PFSK-1 (cell line): ENCODE results near the gene GNRH2.

Experiments used
- FOXP2 ChIP-seq: optimal IDR thresholded peaks from 2 replicates; pipeline ENCODE3; 2011; ENCODE audit warnings: borderline replicate concordance, control low read depth, inconsistent platforms; ENCODE audit not compliant: insufficient read depth; ENCODE audit errors: extremely low read length, extremely low read depth
- POLR2AphosphoS5 ChIP-seq: IDR thresholded peaks from 2 replicates; pipeline ENCODE4 v1.6.1; 2012; ENCODE audit warnings: low read depth, mild to moderate bottlenecking, control low read depth, low read length, moderate library complexity
- SIN3A ChIP-seq: IDR thresholded peaks from 2 replicates; pipeline ENCODE4 v1.6.1; 2012; ENCODE audit warnings: mild to moderate bottlenecking, low read length, moderate library complexity, borderline replicate concordance; ENCODE audit not compliant: insufficient read depth
- TAF1 ChIP-seq: IDR thresholded peaks from 2 replicates; pipeline ENCODE4 v1.6.1; 2012; ENCODE audit warnings: low read length, control low read depth, borderline replicate concordance; ENCODE audit not compliant: insufficient read depth
- TF ChIP-seq, protein P1 (sequence below), 2 experiments: IDR thresholded peaks; 2 replicates each; pipeline versions ENCODE4 v1.6.1 to v1.8.0; 2011 to 2012; ENCODE audit warnings: low read depth in 2 of 2, low read length in 2 of 2, control low read depth in 1 of 2, inconsistent platforms in 1 of 2, mild to moderate bottlenecking in 1 of 2, moderate library complexity in 1 of 2; ENCODE audit not compliant: insufficient read depth in 1 of 2

Gene GNRH2

DNA sequence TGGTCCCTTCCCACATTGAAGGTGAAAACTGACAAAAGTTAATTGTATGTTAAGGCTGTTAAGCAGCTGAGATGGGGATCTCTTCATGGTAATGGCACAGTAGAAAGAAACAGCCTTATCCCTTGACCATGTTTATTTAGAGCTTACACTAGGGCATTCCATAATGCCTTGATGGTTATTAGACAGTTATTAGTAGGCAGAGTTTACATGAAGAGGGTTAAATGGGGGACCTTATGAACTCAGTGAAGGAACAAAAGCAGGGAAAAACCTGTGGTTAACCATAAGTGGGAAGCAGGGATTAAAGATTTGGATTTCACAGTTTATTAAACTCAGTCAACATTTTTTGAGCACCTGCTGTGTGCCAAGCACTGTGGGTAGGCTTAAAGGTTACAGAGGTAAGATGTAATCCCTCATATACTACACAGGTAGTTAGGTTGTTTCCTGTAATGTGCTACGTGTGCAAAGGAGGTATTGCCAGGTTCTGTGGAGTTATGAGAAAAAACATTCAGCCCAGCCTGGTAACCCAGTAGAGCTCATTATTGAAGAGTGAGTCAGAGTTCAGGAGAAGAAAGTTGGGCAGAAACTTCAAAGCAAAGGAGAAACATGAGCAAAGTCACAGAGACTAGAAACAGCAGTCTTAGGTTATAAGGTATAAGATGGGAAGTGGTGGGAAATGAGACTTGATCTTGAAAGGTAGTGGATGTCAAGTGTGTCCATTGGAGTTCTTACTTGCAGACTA, 32.3 kb upstream of the GNRH2 start:
- TF ChIP-seq POLR2AphosphoS5: no peak

DNA sequence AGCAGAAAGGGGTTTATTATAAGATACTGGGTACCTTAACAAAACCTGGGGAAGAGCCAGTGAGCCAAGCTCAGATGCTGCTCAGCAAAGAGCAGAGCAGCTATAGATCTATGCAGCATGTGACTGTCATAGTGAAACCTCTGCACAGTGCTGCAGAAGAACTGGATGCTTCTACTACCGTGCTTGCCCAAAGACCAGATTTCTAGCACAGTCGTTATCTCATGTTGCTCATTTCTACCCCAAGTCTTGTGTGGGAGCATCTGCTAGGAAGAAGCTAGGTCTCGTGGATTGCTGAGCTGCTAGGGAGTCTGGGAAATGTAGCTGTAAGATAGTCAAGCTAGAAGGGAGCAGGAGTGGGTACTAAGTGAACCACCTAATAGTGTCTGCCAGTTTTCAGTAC, 31.7 kb upstream of the GNRH2 start:
- TF ChIP-seq TAF1 (no peak), SIN3A (no peak), FOXP2 (no peak), POLR2AphosphoS5 (no peak)
- TF ChIP-seq, protein P1, sequence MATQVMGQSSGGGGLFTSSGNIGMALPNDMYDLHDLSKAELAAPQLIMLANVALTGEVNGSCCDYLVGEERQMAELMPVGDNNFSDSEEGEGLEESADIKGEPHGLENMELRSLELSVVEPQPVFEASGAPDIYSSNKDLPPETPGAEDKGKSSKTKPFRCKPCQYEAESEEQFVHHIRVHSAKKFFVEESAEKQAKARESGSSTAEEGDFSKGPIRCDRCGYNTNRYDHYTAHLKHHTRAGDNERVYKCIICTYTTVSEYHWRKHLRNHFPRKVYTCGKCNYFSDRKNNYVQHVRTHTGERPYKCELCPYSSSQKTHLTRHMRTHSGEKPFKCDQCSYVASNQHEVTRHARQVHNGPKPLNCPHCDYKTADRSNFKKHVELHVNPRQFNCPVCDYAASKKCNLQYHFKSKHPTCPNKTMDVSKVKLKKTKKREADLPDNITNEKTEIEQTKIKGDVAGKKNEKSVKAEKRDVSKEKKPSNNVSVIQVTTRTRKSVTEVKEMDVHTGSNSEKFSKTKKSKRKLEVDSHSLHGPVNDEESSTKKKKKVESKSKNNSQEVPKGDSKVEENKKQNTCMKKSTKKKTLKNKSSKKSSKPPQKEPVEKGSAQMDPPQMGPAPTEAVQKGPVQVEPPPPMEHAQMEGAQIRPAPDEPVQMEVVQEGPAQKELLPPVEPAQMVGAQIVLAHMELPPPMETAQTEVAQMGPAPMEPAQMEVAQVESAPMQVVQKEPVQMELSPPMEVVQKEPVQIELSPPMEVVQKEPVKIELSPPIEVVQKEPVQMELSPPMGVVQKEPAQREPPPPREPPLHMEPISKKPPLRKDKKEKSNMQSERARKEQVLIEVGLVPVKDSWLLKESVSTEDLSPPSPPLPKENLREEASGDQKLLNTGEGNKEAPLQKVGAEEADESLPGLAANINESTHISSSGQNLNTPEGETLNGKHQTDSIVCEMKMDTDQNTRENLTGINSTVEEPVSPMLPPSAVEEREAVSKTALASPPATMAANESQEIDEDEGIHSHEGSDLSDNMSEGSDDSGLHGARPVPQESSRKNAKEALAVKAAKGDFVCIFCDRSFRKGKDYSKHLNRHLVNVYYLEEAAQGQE (IDR thresholded peaks at IDR 0.05; ENCODE audit: insufficient read depth in 1 of 2, low read depth in 2 of 2, low read length in 2 of 2): no peak

DNA sequence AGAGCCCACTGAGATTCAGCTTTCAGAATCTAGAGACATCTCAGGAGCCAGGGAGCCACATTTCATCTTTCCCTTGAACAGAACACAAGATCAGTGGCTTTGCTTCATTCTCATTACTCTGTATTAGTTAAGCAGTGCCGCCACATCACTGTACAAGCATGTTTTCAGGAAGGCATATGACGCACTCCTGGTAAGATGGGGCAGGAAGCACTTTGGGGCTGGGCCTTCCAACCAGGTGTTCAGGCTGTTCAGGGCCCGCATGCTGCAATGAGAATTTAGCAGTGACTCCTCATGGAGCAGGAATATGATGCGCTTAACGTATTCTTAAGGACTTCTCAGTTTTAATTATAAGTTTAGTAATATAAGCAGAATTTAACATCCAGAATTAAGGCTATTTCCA, 29.7 kb upstream of the GNRH2 start:
- TF ChIP-seq POLR2AphosphoS5 (no peak), TAF1 (no peak), SIN3A (no peak), FOXP2 (no peak)
- TF ChIP-seq, protein P1 (IDR thresholded peaks at IDR 0.05; ENCODE audit: insufficient read depth in 1 of 2, low read depth in 2 of 2, low read length in 2 of 2): no peak

DNA sequence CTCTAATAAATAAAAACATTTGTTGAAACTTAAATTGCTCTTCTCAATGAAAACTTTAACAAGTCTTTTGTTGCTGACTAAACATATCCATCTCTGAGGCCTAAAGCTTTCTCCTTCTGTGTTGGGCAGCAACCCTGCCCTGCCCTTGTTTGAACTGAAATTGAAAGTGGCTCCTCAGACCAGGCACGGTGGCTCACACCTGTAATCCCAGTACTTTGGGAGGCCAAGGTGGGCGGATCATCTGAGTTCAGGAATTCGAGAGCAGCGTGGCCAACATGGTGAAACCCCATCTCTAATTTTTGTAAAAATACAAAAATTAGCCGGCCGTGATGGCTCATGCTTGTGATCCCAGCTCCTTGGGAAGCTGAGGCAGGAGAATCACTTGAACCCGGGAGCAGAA, 29.2 kb upstream of the GNRH2 start:
- TF ChIP-seq POLR2AphosphoS5 (no peak), FOXP2 (no peak), TAF1 (no peak), SIN3A (no peak)
- TF ChIP-seq, protein P1 (IDR thresholded peaks at IDR 0.05; ENCODE audit: insufficient read depth in 1 of 2, low read depth in 2 of 2, low read length in 2 of 2): no peak

DNA sequence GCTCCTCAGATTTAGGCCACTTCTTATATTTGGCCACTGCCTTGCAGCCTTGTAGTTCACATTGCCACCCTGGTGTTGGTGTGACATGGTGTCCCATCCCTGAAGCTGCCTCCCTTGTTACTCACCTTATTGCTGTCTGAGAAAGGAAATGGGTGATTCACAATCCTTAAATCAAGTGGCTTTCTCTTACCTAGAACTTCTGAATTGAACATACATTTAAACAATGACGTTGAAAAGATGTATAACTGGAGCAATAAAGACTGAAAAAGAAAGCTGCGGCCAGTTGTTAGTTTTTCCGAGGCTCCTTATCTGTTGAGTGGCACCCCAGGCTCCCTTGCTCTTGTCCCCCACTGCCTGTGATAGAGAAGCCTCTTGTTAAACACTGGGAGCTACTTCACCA, 28.8 kb upstream of the GNRH2 start:
- TF ChIP-seq, protein P1 (IDR thresholded peaks at IDR 0.05; ENCODE audit: insufficient read depth in 1 of 2, low read depth in 2 of 2, low read length in 2 of 2): no peak
- no peak for TF ChIP-seq POLR2AphosphoS5
- TF ChIP-seq TAF1: no peak
- no peak for TF ChIP-seq SIN3A
- TF ChIP-seq FOXP2: no peak
